ENCODE data around the gene ARSG.
A peak's percentile ranks its signal among the peaks of the same experiment; 100 is the strongest.

ARSG gene

GRCh38 chr17:68452724-68453290 lies 161.5 kb downstream of the ARSG start:
- no peak for DNase-seq (ENCODE audit: low read depth)

GRCh38 chr17:68453991-68454665 lies 162.8 kb downstream of the ARSG start:
- no peak for DNase-seq (ENCODE audit: low read depth)

DNA sequence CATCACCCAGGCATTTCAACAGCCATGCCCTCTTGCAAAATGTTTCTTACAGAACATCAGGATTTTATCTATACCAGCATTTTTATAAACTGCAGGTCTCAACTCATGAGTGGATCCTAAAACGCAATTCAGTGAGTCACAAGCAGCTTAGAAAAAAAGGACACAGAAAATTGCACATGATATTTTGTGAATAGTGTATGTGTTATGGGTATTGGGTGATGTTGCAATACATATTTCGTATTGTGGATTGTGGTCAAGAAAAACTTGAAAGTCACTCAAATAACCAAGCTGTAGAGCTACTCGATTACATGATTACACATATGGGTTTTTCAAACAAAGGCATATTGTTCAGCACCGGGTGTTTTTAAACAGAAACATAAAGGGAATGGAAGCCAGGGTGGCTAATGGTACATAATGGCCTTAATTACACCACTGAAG lies 164.6 kb downstream of the ARSG start:
- DNase-seq (ENCODE audit: low read depth): no peak

DNA sequence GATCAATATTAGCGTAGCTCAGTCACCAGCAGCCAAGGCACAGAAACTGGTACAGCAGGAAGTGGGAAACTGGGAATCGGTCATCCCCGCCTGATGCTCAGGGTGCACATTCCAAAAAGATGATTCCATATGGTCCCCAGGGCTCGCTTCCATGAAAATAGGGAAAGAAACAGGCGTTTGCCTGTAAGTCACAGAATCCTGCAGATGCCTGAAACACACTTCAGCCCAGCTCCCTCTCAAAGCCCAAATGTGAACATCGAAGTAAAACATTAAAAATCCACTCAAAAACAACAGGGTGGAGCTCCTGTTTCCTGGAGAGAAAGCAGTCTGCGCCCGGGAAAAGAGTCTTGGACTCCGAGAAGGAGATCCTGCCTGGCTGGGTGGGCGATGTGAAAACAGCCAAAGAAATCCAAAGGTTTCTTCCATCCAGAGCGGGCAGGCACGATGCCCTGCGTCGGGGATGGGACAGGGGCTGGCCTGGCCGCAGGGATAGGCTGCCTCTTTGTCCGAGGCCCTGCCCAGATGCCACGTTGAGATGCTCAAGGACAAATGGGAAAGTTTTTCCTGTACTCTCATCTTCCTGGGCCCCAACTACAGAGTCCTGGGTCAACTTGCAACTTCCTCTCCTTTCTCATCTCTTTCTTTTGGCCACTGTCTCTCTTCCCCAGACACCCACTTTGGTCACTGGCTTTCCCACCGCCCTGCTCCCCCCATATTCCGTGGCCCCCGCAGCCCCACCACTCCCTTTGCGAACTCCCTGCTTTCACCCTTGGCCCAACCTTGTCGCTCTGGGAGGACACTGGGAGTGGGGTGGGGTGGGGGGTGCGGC lies 165.3 kb downstream of the ARSG start:
- no peak for DNase-seq (ENCODE audit: low read depth)

- DNase-seq (ENCODE audit: low read depth): peak; percentile 18
Observed at GRCh38 chr17:68457168-68457538, 165.9 kb downstream of the ARSG start, which contains the start of gene WIPI1. Gene WIPI1, minus strand, starts transcription at chr17:68457496. Its CDS starts 75 bp downstream, at chr17:68457421.

DNA sequence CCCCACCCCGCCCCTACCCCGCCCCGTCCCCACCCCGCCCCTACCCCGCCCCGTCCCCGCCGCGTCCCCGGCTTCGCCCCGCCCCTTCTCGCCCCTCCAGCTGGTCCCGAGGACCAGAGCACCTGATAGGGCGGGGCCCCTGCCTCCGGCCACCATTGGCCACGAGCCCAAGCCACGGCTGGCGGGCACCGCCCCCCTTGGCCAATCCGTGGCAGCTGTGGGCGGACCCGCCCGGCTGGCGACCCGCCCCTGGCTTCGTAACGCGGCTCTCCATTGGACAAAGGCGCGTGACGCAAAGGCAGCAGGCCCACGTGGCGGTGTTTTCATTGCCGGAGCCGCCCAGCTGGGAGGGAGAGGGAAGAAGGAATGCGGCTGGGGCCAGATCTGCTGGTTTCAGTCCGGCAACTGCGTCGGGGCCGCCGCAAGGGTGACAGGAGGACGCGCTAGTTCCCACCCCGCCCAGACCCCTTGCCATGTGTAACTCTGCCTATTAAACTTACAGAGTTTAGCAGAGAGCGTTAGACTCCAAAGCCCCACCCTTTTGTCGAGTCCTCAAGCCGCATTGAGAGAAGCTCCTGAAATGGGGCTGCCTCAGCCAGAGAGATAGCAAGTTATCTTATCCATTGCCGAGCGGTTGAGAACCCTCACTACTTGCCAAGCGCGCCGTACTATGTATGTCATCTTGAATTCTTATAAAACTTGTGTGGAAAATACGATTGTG lies 166.4 kb downstream of the ARSG start:
- peak; percentile 96 for DNase-seq (ENCODE audit: low read depth)

DNA sequence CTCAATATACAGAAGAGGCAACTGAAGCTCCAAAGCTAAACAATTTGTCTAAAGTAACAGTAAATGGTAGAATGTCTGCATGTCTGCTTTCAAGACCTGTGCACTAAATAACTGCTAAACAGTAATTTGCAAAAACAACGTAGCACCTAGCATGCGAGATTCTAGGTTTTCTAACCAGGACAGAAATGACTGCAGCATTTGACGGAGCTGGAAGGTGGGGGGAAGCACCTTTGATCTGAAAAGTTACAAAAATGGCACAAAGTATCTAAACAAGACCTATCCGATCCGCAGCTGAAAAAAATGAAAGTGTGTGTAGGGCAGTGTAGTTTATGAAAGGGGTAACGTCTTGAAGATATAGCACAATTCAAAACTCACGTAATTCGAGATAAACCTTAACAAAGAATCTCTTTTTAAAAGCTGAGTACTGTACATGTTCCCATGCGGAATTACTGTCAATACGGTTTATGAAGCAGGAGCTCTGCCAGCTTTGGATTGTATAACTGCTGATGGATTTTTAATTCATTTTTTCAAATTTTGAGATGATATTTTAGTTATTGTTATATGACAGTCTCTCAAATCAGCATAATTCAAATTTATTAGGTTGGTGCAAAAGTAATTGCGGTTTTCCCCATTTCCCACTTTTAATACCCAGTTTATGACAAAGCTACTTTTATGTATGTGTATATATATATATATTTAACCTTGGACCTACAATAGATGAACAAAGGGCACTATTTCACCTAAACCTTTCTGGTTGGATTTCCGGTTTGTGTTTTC lies 167.2 kb downstream of the ARSG start:
- DNase-seq (ENCODE audit: low read depth): no peak

- no peak for DNase-seq (ENCODE audit: low read depth)
Observed at GRCh38 chr17:68459037-68459639, 167.8 kb downstream of the ARSG start.

GRCh38 chr17:68460146-68460545 lies 168.9 kb downstream of the ARSG start:
- DNase-seq (ENCODE audit: low read depth): no peak

GRCh38 chr17:68460715-68461114 lies 169.4 kb downstream of the ARSG start:
- DNase-seq (ENCODE audit: low read depth): no peak

DNA sequence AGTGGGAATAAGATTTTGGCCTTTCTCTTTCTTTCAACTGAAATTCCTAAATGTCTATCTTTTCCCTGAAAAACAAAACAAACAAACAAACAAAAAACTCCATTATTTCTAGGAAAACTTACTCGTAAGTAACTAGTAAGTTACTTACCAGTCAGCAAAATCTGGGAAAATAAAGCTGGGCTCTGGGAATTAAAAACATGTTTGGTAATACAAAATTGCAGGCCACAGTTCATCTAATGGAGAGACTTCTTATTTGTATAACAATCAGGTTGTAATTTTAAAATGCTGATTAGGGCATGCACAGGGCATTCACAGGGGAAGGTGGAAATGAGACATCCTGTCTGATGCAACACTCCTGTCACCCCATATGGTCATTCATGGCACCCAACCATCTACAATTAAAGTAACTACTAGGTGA lies 169.8 kb downstream of the ARSG start:
- no peak for DNase-seq (ENCODE audit: low read depth)

- DNase-seq (ENCODE audit: low read depth): no peak
Observed at GRCh38 chr17:68461589-68461988, 170.3 kb downstream of the ARSG start.

DNA sequence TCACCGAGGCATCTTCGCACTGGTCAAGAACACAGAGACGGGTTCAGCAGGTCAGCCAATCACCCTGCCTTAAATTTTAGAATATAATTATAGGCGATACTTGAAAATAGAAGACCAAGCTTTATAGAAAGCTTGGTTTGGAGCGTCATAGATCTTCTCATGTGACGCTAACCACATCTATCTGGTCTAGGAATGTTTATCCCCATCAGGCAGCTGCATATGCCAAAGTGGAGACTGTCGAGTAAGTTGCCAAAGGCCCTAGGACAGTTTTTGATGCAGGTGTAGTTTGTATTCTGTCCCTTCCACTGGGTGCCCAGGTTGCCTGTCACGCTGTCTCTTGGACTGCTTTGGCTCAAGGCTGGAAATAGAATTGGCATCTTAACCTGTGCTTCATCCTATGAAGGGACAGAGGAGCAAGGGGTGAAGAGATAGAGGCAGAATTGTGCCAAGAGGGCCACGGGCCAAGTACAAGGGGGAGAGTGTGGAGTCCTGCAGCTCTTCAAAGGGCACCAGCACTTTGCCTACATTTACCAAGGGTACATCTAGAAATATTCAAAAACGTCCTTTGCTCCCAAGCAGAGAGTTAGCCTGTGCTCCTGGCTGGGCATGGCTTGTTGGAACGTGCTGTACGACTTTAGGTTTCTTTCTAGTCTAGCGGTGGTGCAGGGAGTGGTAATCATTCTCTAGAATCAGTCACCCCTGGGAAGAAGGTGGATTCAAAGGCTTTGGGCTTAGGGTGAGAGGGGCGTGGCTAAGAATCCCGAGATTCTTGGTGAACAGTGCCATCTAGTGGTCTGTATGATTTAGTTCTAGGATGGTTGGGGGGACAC lies 171.3 kb downstream of the ARSG start:
- DNase-seq (ENCODE audit: low read depth): peak; percentile 60

GRCh38 chr17:68463211-68464019 lies 172.1 kb downstream of the ARSG start:
- DNase-seq (ENCODE audit: low read depth): no peak

GRCh38 chr17:68468334-68468733 lies 177.0 kb downstream of the ARSG start:
- DNase-seq (ENCODE audit: low read depth): no peak

DNA sequence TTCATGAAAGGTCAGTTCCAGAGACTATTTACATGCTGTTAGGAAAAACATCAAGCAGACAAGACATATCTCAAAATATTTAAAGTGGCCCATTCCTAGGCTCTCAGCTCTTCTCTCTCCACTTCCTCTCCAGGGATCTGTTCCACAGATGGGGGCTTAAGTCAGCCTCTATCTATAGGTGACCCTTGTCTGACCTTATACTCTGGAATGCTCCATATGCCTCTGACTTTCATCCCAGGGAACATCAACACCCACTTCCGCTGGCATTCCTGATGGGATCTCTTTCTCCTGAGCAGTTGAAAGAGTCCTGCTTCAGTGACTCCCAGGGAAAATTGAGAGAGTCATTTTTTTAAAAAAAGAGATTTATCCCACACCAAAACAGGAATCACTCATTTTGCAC lies 177.5 kb downstream of the ARSG start:
- no peak for DNase-seq (ENCODE audit: low read depth)
